CD8-positive, alpha-beta memory T cell (primary cell): ENCODE measurements around the gene SORL1-AS1.

Experiments used
- CTCF ChIA-PET: fragments of 350-600 bp; sonication (Branson Sonifier 250); formaldehyde crosslinking; loops from one replicate; lab custom pipeline; 2021; ENCODE audit warnings: antibody characterized with exemption; lab: Charles Lee
- POLR2A ChIA-PET: fragments of 350-600 bp; sonication (Branson Sonifier 250); formaldehyde crosslinking; loops from one replicate; lab custom pipeline; 2021; ENCODE audit warnings: antibody characterized with exemption; lab: Charles Lee
- DNase-seq, 5 donors: peaks; one replicate each; pipeline versions ENCODE4 v3.0.0 to v3.0.0-alpha.2; 2020 to 2022; ENCODE audit warnings: mixed read lengths in 1 of 5
- H3K27ac ChIP-seq: one replicate; pipeline ENCODE4 v1.7.0; 2013; ENCODE audit warnings: low read depth, mild to moderate bottlenecking, low read length, moderate library complexity
- H3K27me3 ChIP-seq: 2 replicates; pipeline ENCODE4 v1.7.0; 2013; ENCODE audit warnings: low read length, mild to moderate bottlenecking; ENCODE audit not compliant: insufficient read depth, poor library complexity, severe bottlenecking
- H3K36me3 ChIP-seq: 2 replicates; pipeline ENCODE4 v1.7.0; 2013; ENCODE audit warnings: mild to moderate bottlenecking, low read length, moderate library complexity; ENCODE audit not compliant: insufficient read depth
- H3K4me1 ChIP-seq: 2 replicates; pipeline ENCODE4 v1.7.0; 2013; ENCODE audit warnings: mild to moderate bottlenecking, low read length, moderate library complexity; ENCODE audit not compliant: insufficient read depth
- H3K4me3 ChIP-seq: 2 replicates; pipeline ENCODE4 v1.7.0; 2013; ENCODE audit warnings: mild to moderate bottlenecking, low read length
- H3K9me3 ChIP-seq: 2 replicates; pipeline ENCODE4 v1.7.0; 2013; ENCODE audit warnings: mild to moderate bottlenecking, low read length
- H3K27ac Mint-ChIP-seq, 8 donors: one replicate each; pipeline ENCODE4 v1.8.0; 2020 to 2021; ENCODE audit warnings: mixed read lengths in 8 of 8, mild to moderate bottlenecking in 6 of 8, inconsistent platforms in 3 of 8, moderate library complexity in 3 of 8
- H3K27me3 Mint-ChIP-seq, 2 donors: one replicate each; pipeline ENCODE4 v1.8.0; 2020 to 2021; ENCODE audit warnings: mixed read lengths in 2 of 2, mild to moderate bottlenecking in 1 of 2, moderate library complexity in 1 of 2
- H3K36me3 Mint-ChIP-seq, 3 donors: one replicate each; pipeline ENCODE4 v1.8.0; 2020 to 2021; ENCODE audit warnings: mixed read lengths in 3 of 3, inconsistent platforms in 1 of 3, mild to moderate bottlenecking in 1 of 3
- H3K4me1 Mint-ChIP-seq, 3 donors: one replicate each; pipeline ENCODE4 v1.8.0; 2020 to 2021; ENCODE audit warnings: mixed read lengths in 3 of 3, inconsistent platforms in 1 of 3, mild to moderate bottlenecking in 1 of 3
- H3K4me3 Mint-ChIP-seq, 7 donors: one replicate each; pipeline ENCODE4 v1.8.0; 2020 to 2021; ENCODE audit warnings: mixed read lengths in 7 of 7, mild to moderate bottlenecking in 6 of 7, moderate library complexity in 4 of 7, inconsistent platforms in 2 of 7
- H3K9me3 Mint-ChIP-seq, 5 donors: one replicate each; pipeline ENCODE4 v1.8.0; 2020 to 2022; ENCODE audit warnings: mixed read lengths in 5 of 5, mild to moderate bottlenecking in 3 of 5, moderate library complexity in 2 of 5, inconsistent platforms in 1 of 5

SORL1-AS1 gene

DNA sequence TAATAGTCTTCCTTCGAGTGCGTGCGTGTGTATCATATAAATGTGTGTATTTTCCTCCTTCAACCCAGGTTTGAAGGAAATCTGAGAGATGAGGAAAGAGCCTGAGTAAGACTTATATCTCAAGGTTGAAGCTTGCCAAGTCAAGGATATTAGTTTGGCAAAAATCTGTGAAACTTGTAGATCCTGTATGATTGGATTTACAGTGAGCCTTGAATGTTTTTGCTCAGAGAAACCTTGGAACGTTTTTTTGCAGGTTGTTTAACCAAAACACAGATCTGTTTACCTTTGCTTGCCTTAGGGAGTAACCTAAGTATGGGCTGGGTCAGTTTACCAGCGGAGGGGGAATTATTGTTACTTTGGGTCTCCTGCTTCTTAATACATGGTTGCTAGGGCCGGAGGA is 35.9 kb upstream of the SORL1-AS1 start:
- H3K27ac ChIP-seq, result no peak overlapping the region
- POLR2A ChIA-PET, result no interaction called here
- no peak overlapping the region for H3K4me3 Mint-ChIP-seq
- no peaks in the 10 kb centered on the region for H3K27me3 Mint-ChIP-seq
- H3K4me1 Mint-ChIP-seq, result peaks cover 56 to 76% (median 71%) of the 10 kb centered on the region in 3 donors
- DNase-seq, result no peak
- peaks cover 37% of the 10 kb centered on the region for H3K4me1 ChIP-seq
- H3K9me3 Mint-ChIP-seq, result no peaks in the 10 kb centered on the region
- H3K36me3 Mint-ChIP-seq, result peaks cover 13 to 79% (median 31%) of the 10 kb centered on the region in 3 donors
- H3K9me3 ChIP-seq, result no peaks in the 10 kb centered on the region
- no peaks in the 10 kb centered on the region for H3K27me3 ChIP-seq
- peak overlapping the region in 7 of 8 donors; percentile 15 to 83 (median 52) for H3K27ac Mint-ChIP-seq
- CTCF ChIA-PET, result no interaction called here
- H3K4me3 ChIP-seq, result no peak overlapping the region
- peaks cover 43% of the 10 kb centered on the region for H3K36me3 ChIP-seq

GRCh38 chr11:121488170-121488569 is 35.4 kb upstream of the SORL1-AS1 start:
- Histone ChIP-seq H3K27me3 (no peaks in the 10 kb centered on the region), H3K4me3 (no peak overlapping the region), H3K4me1 (peaks cover 39% of the 10 kb centered on the region), H3K9me3 (no peaks in the 10 kb centered on the region), H3K36me3 (peaks cover 43% of the 10 kb centered on the region), H3K27ac (no peak overlapping the region)
- H3K27ac Mint-ChIP-seq, result peak overlapping the region; percentile 44 to 96 (median 76)
- ChIA-PET POLR2A (no interaction called here), CTCF (no interaction called here)
- peaks cover 57 to 76% (median 71%) of the 10 kb centered on the region in 3 donors for H3K4me1 Mint-ChIP-seq
- H3K27me3 Mint-ChIP-seq, result no peaks in the 10 kb centered on the region
- H3K36me3 Mint-ChIP-seq, result peaks cover 13 to 75% (median 31%) of the 10 kb centered on the region in 3 donors
- no peak overlapping the region for H3K4me3 Mint-ChIP-seq
- DNase-seq, result no peak
- H3K9me3 Mint-ChIP-seq, result no peaks in the 10 kb centered on the region

GRCh38 chr11:121487191-121487590 is 34.4 kb upstream of the SORL1-AS1 start:
- no peaks in the 10 kb centered on the region for H3K9me3 Mint-ChIP-seq
- H3K36me3 Mint-ChIP-seq, result peaks cover 13 to 71% (median 29%) of the 10 kb centered on the region in 3 donors
- Histone ChIP-seq H3K9me3 (no peaks in the 10 kb centered on the region), H3K27ac (no peak overlapping the region), H3K27me3 (no peaks in the 10 kb centered on the region), H3K36me3 (peaks cover 43% of the 10 kb centered on the region), H3K4me3 (no peak overlapping the region), H3K4me1 (peaks cover 49% of the 10 kb centered on the region)
- no peaks in the 10 kb centered on the region for H3K27me3 Mint-ChIP-seq
- CTCF ChIA-PET, result interaction anchor here (0.8 kb wide), 2 partner anchors 9 to 36 kb away, joined by 3 to 4 read pairs; no protein-coding TSS in a partner anchor
- POLR2A ChIA-PET, result no interaction called here
- H3K4me1 Mint-ChIP-seq, result peaks cover 66 to 86% (median 81%) of the 10 kb centered on the region in 3 donors
- no peak for DNase-seq
- H3K27ac Mint-ChIP-seq, result peak overlapping the region; percentile 17 to 90 (median 80)
- peak overlapping the region in 1 of 7 donors; percentile 62 for H3K4me3 Mint-ChIP-seq

DNA sequence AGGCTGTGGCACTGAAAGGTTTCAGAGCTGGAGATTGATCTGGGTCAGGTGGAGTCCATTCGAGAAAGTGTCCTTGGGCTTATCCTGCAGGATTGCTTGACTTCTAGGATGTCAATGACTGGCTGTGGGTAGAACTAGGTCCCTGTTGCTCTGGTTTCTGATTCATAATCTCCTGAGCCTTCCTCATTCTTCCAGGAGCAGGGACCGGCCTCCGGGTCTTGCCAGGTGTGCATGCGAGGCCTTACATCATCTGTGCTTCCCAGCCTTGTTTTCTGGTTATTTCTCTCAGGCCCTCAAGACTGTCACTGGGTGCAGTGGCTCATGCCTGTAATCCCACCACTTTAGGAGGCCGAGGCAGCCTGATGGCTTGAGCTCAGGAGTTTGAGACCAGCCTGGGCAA is 33.3 kb upstream of the SORL1-AS1 start:
- Mint-ChIP-seq H3K4me1 (peaks cover 64 to 88% (median 81%) of the 10 kb centered on the region in 3 donors), H3K9me3 (no peaks in the 10 kb centered on the region), H3K36me3 (peaks cover 13 to 62% (median 29%) of the 10 kb centered on the region in 3 donors), H3K27me3 (no peaks in the 10 kb centered on the region), H3K27ac (peak overlapping the region; percentile 71 to 100 (median 96)), H3K4me3 (peak overlapping the region in 1 of 7 donors; percentile 3)
- no peak for DNase-seq
- ChIA-PET CTCF (no interaction called here), POLR2A (no interaction called here)
- Histone ChIP-seq H3K27me3 (no peaks in the 10 kb centered on the region), H3K27ac (no peak overlapping the region), H3K4me1 (peaks cover 60% of the 10 kb centered on the region), H3K4me3 (no peak overlapping the region), H3K36me3 (peaks cover 37% of the 10 kb centered on the region), H3K9me3 (no peaks in the 10 kb centered on the region)

DNA sequence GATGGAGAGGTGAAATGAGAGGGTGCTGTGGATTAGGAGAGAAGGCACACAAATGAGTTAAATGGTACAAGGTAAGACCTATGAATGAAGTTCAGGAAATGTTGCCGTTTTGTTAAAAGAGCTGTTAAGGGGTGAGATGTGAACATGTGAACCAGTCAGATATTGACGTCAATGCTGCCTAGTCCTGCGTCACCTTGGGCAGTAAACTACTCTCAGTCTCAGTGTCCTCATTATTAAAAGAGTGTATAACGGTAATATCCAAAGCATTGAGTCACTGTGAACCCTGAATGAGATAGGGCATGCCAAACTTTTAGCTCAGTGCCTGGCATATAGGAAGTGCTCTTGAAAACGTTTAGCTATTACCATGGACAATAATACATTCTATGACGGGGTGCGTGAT is 32.4 kb upstream of the SORL1-AS1 start:
- Mint-ChIP-seq H3K27ac (peak overlapping the region; percentile 71 to 100 (median 96)), H3K27me3 (no peaks in the 10 kb centered on the region), H3K9me3 (no peaks in the 10 kb centered on the region), H3K4me1 (peaks cover 64 to 90% (median 83%) of the 10 kb centered on the region in 3 donors), H3K4me3 (peak overlapping the region in 6 of 7 donors; percentile 21 to 49 (median 28)), H3K36me3 (peaks cover 12 to 56% (median 25%) of the 10 kb centered on the region in 3 donors)
- peaks cover 65% of the 10 kb centered on the region for H3K4me1 ChIP-seq
- no peaks in the 10 kb centered on the region for H3K9me3 ChIP-seq
- no peaks in the 10 kb centered on the region for H3K27me3 ChIP-seq
- peak in 2 of 5 donors; percentile 26 to 53 for DNase-seq
- H3K36me3 ChIP-seq, result peaks cover 34% of the 10 kb centered on the region
- ChIA-PET POLR2A (no interaction called here), CTCF (no interaction called here)
- no peak overlapping the region for H3K27ac ChIP-seq
- H3K4me3 ChIP-seq, result no peak overlapping the region

GRCh38 chr11:121483805-121484480 is 31.2 kb upstream of the SORL1-AS1 start:
- Histone ChIP-seq H3K27me3 (no peaks in the 10 kb centered on the region), H3K4me3 (no peak overlapping the region), H3K9me3 (no peaks in the 10 kb centered on the region), H3K4me1 (peaks cover 65% of the 10 kb centered on the region), H3K27ac (no peak overlapping the region), H3K36me3 (peaks cover 27% of the 10 kb centered on the region)
- Mint-ChIP-seq H3K9me3 (no peaks in the 10 kb centered on the region), H3K36me3 (peaks cover 0 to 55% (median 20%) of the 10 kb centered on the region in 3 donors), H3K4me1 (peaks cover 64 to 86% (median 81%) of the 10 kb centered on the region in 3 donors), H3K27ac (peak overlapping the region; percentile 71 to 100 (median 98)), H3K27me3 (no peaks in the 10 kb centered on the region), H3K4me3 (peak overlapping the region; percentile 1 to 89 (median 75))
- ChIA-PET POLR2A (interaction anchor here (1.2 to 1.4 kb wide), 2 partner anchors 17 to 29 kb away, joined by 3 to 4 read pairs; no protein-coding TSS in a partner anchor), CTCF (interaction anchor here (0.8 to 1.8 kb wide), 2 partner anchors 16 to 33 kb away, joined by 3 to 7 read pairs; no protein-coding TSS in a partner anchor)
- DNase-seq, result no peak

DNA sequence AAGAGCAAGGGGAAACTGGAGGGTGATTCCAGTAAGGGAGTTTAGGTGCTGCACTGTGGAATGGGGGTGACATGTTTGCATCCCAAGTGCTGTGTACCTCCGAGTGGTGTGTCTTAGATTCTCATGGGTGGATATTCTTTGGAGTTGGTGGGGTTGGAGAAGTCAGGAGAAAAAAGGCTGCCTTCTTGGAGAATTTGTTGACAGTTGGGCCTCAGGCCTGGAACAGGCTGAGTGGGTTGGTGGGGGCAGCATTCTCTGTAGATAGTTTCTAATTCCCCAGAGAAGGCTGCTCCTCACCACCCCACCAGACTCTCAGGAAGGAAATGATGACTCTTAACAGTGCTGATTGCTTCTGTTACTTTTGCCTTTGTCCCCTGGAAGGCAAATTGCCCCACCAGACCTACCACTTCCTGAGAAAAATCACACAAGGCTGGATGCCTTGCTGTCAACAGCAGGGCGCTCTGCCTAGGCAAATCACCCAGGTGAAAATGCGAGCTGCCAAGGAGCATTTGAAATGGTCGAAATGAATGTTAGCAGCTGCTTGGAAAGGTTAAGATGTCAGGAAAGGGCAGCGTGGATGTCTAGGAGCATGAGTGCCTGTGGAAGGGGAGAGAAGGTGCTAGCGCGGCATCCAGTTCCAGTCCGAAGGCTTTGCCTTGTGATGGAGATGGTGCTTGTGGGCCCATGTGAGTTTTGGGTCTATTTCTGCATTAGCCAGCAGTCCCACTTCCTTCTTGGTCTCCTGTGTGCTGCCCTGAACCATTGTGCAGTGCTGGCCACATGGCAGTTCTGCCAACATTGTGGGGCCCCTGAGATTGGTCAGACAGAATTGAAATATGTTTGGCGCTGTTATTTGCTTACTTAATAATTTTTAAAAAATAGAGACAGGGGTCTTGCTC is 29.7 kb upstream of the SORL1-AS1 start:
- Mint-ChIP-seq H3K4me1 (peaks cover 62 to 84% (median 79%) of the 10 kb centered on the region in 3 donors), H3K4me3 (peak overlapping the region; percentile 74 to 89 (median 83)), H3K36me3 (peaks cover 8 to 53% (median 15%) of the 10 kb centered on the region in 3 donors), H3K27ac (peak overlapping the region; percentile 71 to 100 (median 98)), H3K9me3 (no peaks in the 10 kb centered on the region), H3K27me3 (no peaks in the 10 kb centered on the region)
- ChIA-PET CTCF (interaction anchor here (0.6 to 1.8 kb wide), 5 partner anchors 17 to 189 kb away, joined by 3 to 7 read pairs (median 3); no protein-coding TSS in a partner anchor), POLR2A (interaction anchor here (0.7 to 1.4 kb wide), 3 partner anchors 20 to 30 kb away, joined by 3 to 4 read pairs (median 4); partner anchors contain the start of gene SORL1)
- Histone ChIP-seq H3K27ac (peak overlapping the region; percentile 63), H3K36me3 (peaks cover 29% of the 10 kb centered on the region), H3K9me3 (no peaks in the 10 kb centered on the region), H3K4me3 (peak overlapping the region; percentile 60), H3K4me1 (peaks cover 65% of the 10 kb centered on the region), H3K27me3 (no peaks in the 10 kb centered on the region)
- DNase-seq, result peak; percentile 53 to 83 (median 77)
